Left lung (tissue), 10 donors: ENCODE data around the gene COL9A2. TPM values are rescaled to one million over a fixed set of nuclear protein-coding genes. Genes with fewer than 3 reads are reported as not detected.

Experiments
- ATAC-seq: fragments of 200-7000 bp; cut with Tn5 transposase; one replicate; pipeline ENCODE4 v1.9.1; 2020; ENCODE audit warnings: moderate library complexity
- DNase-seq, 4 donors: peaks; one replicate each; pipeline ENCODE4 v3.0.0-alpha.2; 2013 to 2020
- H3K27ac ChIP-seq, 2 donors: fragments of 200-600 bp; sonication (generic) in 1 of 2; one replicate each; pipeline versions ENCODE4 v1.5.0 to v1.8.0; 2020 to 2021
- H3K27me3 ChIP-seq, 2 donors: fragments of 200-600 bp; sonication (generic) in 1 of 2; one replicate each; pipeline versions ENCODE4 v1.5.0 to v1.8.0; 2020 to 2021
- H3K36me3 ChIP-seq, 2 donors: fragments of 200-600 bp; sonication (generic) in 1 of 2; one replicate each; pipeline versions ENCODE4 v1.5.0 to v1.8.0; 2020 to 2021
- H3K4me1 ChIP-seq, 2 donors: fragments of 200-600 bp; one replicate each; pipeline ENCODE4 v1.8.0; 2021
- H3K4me3 ChIP-seq, 2 donors: fragments of 200-600 bp; sonication (generic) in 1 of 2; one replicate each; pipeline versions ENCODE4 v1.5.0 to v1.8.0; 2020 to 2021; ENCODE audit warnings: mild to moderate bottlenecking in 1 of 2
- H3K9me3 ChIP-seq, 2 donors: fragments of 200-600 bp; sonication (generic) in 1 of 2; one replicate each; pipeline versions ENCODE4 v1.5.0 to v1.8.0; 2020 to 2021
- intact Hi-C, 2 donors: fragments of 100-400 bp; cut with DNase I; formaldehyde crosslinking; loops; one replicate each; pipeline versions ENCODE4 v1.11.2 to v1.14.2; 2022
- polyA plus RNA-seq, 6 donors: library from polyadenylated mRNA; unstranded; fragments of 120-200 nt; gene quantifications; one replicate each; pipeline ENCODE4 v1.2.1, GENCODE V29; 2013; ENCODE audit not compliant: insufficient read length in 6 of 6
- total RNA-seq, 2 donors: library from RNA; stranded (reverse); fragmentation: NEBNext Ultra II Directional; extraction: Animal tissue kit (Norgen Biotek cat#: 25700); gene quantifications; one replicate each; pipeline ENCODE4 v1.2.1, GENCODE V29; 2021
- TF ChIP-seq, protein P1 (sequence below), 2 donors: fragments of 200-600 bp; sonication (generic) in 1 of 2; IDR thresholded peaks; one replicate each; pipeline versions ENCODE4 v1.5.0 to v1.8.0; 2021; ENCODE audit warnings: antibody characterized with exemption in 2 of 2
- donor health status: DM: no; HTN: yes; CAD: no.
- donor health status: DM: no; HTN: no; CAD: no.

Gene COL9A2
- total and polyA plus RNA-seq, 8 donors = 1.1 to 29.7 (median 19.9) TPM

DNA sequence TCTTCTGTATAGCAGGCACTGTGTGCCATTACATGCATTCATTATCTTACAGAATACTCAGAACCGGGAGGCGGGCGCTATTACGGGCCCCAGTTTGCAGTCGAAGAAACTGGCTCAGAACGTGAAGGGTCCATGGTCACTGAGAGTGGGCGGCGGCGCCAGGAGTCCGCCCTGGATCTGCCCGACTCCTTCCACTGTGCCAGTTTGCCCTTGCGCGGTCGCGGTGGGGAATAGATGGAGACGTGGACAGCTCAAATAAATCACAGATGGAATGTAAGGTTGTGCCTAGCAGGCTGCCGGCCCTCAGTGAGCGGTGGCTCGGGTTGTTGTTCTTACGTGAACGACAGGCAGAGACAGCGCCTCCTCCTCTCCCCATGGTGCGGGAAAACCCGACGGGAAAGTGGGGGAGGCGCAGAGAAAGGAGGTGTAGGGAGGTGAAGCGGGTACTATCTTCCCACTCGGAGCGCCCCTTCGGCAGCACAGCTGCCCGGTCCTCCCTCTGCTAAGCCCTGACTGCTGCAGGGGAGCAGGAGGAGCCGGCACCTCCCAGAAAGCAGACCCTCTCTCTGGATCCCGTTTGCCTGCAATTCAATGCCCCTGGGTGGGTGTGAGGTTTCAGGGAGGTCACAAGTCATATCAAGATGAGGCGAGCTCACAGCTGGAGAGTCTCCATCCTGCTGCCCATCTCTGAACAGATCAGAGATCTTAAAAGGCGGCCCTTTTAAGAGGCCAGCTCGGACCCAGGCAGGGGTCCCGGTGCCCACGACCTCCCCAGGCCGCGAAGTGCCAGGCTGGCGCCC lies 1.1 kb downstream of the COL9A2 start:
- peak overlapping the region; percentile 27 to 44 for H3K4me3 ChIP-seq
- no peaks in the 10 kb centered on the region for H3K9me3 ChIP-seq
- DNase-seq (peak in 2 of 4 donors; percentile 30 to 79), ATAC-seq (peak; percentile 26)
- no peak overlapping the region for H3K27ac ChIP-seq
- H3K27me3 ChIP-seq = peaks cover 18 to 66% of the 10 kb centered on the region in 2 donors
- peaks cover 10 to 44% of the 10 kb centered on the region in 2 donors for H3K4me1 ChIP-seq
- intact Hi-C loops = no loop called here
- H3K36me3 ChIP-seq = no peaks in the 10 kb centered on the region
- TF ChIP-seq, protein P1, sequence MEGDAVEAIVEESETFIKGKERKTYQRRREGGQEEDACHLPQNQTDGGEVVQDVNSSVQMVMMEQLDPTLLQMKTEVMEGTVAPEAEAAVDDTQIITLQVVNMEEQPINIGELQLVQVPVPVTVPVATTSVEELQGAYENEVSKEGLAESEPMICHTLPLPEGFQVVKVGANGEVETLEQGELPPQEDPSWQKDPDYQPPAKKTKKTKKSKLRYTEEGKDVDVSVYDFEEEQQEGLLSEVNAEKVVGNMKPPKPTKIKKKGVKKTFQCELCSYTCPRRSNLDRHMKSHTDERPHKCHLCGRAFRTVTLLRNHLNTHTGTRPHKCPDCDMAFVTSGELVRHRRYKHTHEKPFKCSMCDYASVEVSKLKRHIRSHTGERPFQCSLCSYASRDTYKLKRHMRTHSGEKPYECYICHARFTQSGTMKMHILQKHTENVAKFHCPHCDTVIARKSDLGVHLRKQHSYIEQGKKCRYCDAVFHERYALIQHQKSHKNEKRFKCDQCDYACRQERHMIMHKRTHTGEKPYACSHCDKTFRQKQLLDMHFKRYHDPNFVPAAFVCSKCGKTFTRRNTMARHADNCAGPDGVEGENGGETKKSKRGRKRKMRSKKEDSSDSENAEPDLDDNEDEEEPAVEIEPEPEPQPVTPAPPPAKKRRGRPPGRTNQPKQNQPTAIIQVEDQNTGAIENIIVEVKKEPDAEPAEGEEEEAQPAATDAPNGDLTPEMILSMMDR (IDR thresholded peaks at IDR 0.05) = no peak

DNA sequence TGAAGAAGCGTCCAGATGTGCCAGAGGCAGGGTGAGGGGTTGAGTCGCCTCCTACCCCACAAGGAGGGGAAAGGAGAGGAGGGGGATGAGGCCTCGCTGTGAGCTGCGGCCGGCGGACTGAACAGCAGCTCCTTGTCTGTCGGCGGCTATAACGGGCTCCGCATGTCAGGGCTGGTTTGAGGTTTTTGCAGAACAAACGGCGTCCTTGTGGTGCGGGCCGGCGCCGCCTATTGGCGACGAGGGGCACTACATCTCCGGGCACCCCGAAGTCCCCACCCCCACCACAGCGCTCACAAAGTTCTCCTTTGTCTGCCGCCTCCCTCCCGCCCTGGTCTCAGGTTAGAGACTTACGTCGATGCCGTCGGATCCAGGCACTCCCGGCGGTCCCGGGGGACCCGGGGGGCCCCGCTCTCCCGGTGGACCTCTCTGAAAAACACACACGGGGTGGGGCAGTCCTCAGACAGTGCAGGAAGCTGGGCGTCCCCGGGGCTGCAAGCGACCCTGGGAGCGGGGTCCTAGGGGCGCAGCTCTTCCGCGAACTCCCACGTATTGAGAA lies 1.8 kb downstream of the COL9A2 start:
- Histone ChIP-seq H3K4me1 (peaks cover 10 to 44% of the 10 kb centered on the region in 2 donors), H3K36me3 (no peaks in the 10 kb centered on the region), H3K27me3 (peaks cover 18 to 64% of the 10 kb centered on the region in 2 donors), H3K9me3 (no peaks in the 10 kb centered on the region), H3K27ac (no peak overlapping the region), H3K4me3 (peak overlapping the region; percentile 27 to 44)
- peak; percentile 88 to 95 (median 92) for DNase-seq
- TF ChIP-seq, protein P1 (IDR thresholded peaks at IDR 0.05) = peak; percentile 95 to 96
- intact Hi-C loops = no loop called here
- ATAC-seq = peak; percentile 94

DNA sequence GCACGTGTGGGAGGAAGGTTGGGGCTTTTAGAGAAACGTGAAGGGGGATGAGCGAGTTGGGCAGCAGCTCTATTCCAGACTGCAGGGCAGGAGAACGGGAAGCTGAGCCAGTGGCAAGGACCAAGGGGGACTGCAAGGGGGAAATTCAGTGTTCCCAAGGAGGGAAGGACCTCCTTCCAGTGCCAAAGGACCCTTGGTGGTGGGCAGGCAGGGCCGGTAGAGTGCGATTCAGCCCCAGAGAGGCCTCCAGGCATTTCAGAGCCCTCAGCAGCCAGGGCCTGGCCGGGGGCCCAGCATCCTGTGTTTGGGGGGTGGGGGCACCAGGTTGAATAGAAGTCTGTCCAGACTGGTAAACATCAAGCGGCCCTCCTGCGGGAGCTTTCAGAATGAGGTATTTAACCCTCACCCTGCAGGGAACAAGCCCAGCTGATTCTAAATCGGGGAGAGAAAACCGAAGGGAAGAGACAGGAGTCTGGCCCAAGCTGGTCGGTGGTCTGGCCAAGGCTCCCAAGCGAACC lies 2.3 kb downstream of the COL9A2 start:
- H3K36me3 ChIP-seq = no peaks in the 10 kb centered on the region
- intact Hi-C loops = no loop called here
- H3K27ac ChIP-seq = no peak overlapping the region
- peaks cover 18 to 59% of the 10 kb centered on the region in 2 donors for H3K27me3 ChIP-seq
- H3K4me3 ChIP-seq = peak overlapping the region in 1 of 2 donors; percentile 44
- DNase-seq (no peak), ATAC-seq (no peak)
- H3K4me1 ChIP-seq = peaks cover 10 to 44% of the 10 kb centered on the region in 2 donors
- H3K9me3 ChIP-seq = no peaks in the 10 kb centered on the region
- TF ChIP-seq, protein P1 (IDR thresholded peaks at IDR 0.05) = no peak

DNA sequence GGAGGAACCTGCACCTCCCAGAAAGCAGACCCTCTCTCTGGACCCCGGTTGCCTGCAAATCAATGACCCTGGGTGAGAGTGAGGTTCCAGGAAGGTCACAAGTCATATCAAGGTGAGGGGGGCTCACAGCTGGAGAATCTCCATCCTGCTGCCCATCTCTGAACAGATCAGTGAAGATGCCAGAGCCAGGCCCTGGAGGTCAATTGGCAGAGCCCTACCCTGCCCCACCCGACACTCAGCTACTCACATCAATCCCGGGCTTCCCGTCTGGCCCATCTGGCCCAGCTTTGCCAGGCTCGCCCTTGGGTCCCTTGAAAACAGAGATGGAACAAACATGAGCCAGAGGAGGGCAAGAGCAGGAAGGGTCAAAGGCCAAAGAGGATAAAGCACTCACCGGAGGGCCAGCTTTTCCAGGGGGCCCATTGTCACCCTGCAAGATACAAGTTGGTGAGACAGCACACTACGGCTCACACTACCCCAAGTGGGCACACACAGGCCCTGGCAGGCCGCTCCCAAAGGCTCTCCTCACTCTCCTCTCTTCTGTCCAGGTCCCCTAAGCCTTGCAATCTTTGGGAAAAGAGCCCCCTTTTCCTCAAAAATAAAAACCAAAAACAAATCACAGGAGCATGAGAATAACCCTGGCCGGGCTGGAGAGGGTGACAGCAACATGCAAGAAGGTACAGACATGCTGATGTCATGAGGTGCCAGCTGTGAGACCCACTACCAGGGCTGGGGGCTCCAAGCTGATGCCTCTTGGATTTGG lies 2.9 kb downstream of the COL9A2 start:
- intact Hi-C loops = no loop called here
- peaks cover 18 to 52% of the 10 kb centered on the region in 2 donors for H3K27me3 ChIP-seq
- no peaks in the 10 kb centered on the region for H3K36me3 ChIP-seq
- DNase-seq (no peak), ATAC-seq (no peak)
- no peaks in the 10 kb centered on the region for H3K9me3 ChIP-seq
- H3K27ac ChIP-seq = no peak overlapping the region
- TF ChIP-seq, protein P1 (IDR thresholded peaks at IDR 0.05) = no peak
- H3K4me1 ChIP-seq = peaks cover 10 to 44% of the 10 kb centered on the region in 2 donors
- H3K4me3 ChIP-seq = no peak overlapping the region
